Endothelial cell of umbilical vein (primary cell): ENCODE measurements around the gene NEIL3. TPM values are rescaled to one million over a fixed set of nuclear protein-coding genes. Genes with fewer than 3 reads are reported as not detected.

ENCODE experiments used
- BruUV-seq: library from RNA; stranded (reverse); fragments of 400-500 nt; replicated peaks from 2 replicates; lab custom pipeline; 2021; lab: Mats Ljungman, UMichigan
- CTCF ChIA-PET: fragments of 300-600, 350-600 bp; sonication (Branson Sonifier 250); formaldehyde crosslinking; loops from one replicate; lab custom pipeline; 2021; ENCODE audit warnings: antibody characterized with exemption, inconsistent platforms; lab: Charles Lee
- POLR2A ChIA-PET: fragments of 300-600, 350-600 bp; sonication (Branson Sonifier 250); formaldehyde crosslinking; loops from one replicate; lab custom pipeline; 2021; ENCODE audit warnings: antibody characterized with exemption, inconsistent platforms; lab: Charles Lee
- DNase-seq: peaks from one replicate; pipeline ENCODE4 v3.0.0-alpha.2; 2011; ENCODE audit warnings: low read depth, low spot score
- FAIRE-seq: peaks from 2 replicates; lab custom pipeline; 2011; peaks lifted over from hg19 to GRCh38; lab: Jason Lieb, UNC
- H2AFZ ChIP-seq: 2 replicates; pipeline ENCODE4 v1.6.0; 2012; ENCODE audit warnings: low read depth, low read length, control low read depth, inconsistent platforms
- H3K27ac ChIP-seq: 2 replicates; pipeline ENCODE4 v1.5.1; 2011; ENCODE audit warnings: low read depth, mild to moderate bottlenecking, control low read depth, low read length, moderate library complexity; ENCODE audit not compliant: insufficient read depth
- H3K27me3 ChIP-seq, 2 experiments: 2 replicates each; pipeline versions ENCODE4 v1.6.0 to v1.6.1; 2011; ENCODE audit warnings: low read length in 2 of 2, mixed read lengths in 1 of 2; ENCODE audit not compliant: control insufficient read depth in 2 of 2, insufficient read depth in 2 of 2
- H3K36me3 ChIP-seq, 2 experiments: 2 replicates in 1 of 2; 3 replicates in 1 of 2; pipeline ENCODE4 v1.5.1; 2011; ENCODE audit warnings: low read length in 2 of 2, mild to moderate bottlenecking in 1 of 2, moderate library complexity in 1 of 2; ENCODE audit not compliant: control insufficient read depth in 2 of 2, insufficient read depth in 2 of 2; ENCODE audit errors: extremely low read depth in 1 of 2
- H3K4me1 ChIP-seq: 3 replicates; pipeline ENCODE4 v1.5.1; 2011; ENCODE audit warnings: mild to moderate bottlenecking, low read length; ENCODE audit not compliant: control insufficient read depth, insufficient read depth; ENCODE audit errors: extremely low read depth
- H3K4me2 ChIP-seq: 2 replicates; pipeline ENCODE4 v1.6.1; 2011; ENCODE audit warnings: low read length, control low read depth, mixed read lengths; ENCODE audit not compliant: insufficient read depth
- H3K4me3 ChIP-seq, 3 experiments: fragments of 200-600 bp in 1 of 3; sonication (generic), shearing (Covaris generic) in 1 of 3; replicated peaks in 1 of 3; 2 replicates each; pipeline ENCODE4 v1.5.1; 2011 to 2016; ENCODE audit warnings: control low read depth in 3 of 3, low read length in 3 of 3, mild to moderate bottlenecking in 2 of 3, inconsistent platforms in 1 of 3, low read depth in 1 of 3, moderate library complexity in 1 of 3; ENCODE audit not compliant: insufficient read depth in 1 of 3
- H3K79me2 ChIP-seq: 2 replicates; pipeline ENCODE4 v1.6.0; 2012; ENCODE audit warnings: low read length, inconsistent platforms; ENCODE audit not compliant: control insufficient read depth, insufficient read depth
- H3K9ac ChIP-seq: replicated peaks from 2 replicates; pipeline ENCODE3; 2011; ENCODE audit warnings: low read length, control low read depth; ENCODE audit not compliant: insufficient read depth; ENCODE audit errors: extremely low read depth
- H3K9me1 ChIP-seq: replicated peaks from 3 replicates; pipeline ENCODE4 v1.6.0; 2011; ENCODE audit warnings: mild to moderate bottlenecking, low read length; ENCODE audit not compliant: control insufficient read depth, insufficient read depth; ENCODE audit errors: extremely low read depth
- H3K9me3 ChIP-seq: replicated peaks from 2 replicates; pipeline ENCODE4 v1.5.1; 2012; ENCODE audit warnings: low read length, inconsistent platforms; ENCODE audit not compliant: control insufficient read depth, insufficient read depth
- H4K20me1 ChIP-seq: replicated peaks from 2 replicates; pipeline ENCODE3; 2011; ENCODE audit warnings: mild to moderate bottlenecking, low read length; ENCODE audit not compliant: control insufficient read depth, insufficient read depth; ENCODE audit errors: extremely low read depth
- EZH2 ChIP-seq: IDR thresholded peaks from 2 replicates; pipeline ENCODE4 v1.6.1; 2012; ENCODE audit warnings: borderline replicate concordance, low read depth, mild to moderate bottlenecking, moderate library complexity, low read length, inconsistent platforms; ENCODE audit not compliant: severe bottlenecking
- FOS ChIP-seq: IDR thresholded peaks from 2 replicates; pipeline ENCODE4 v1.6.1; 2011; ENCODE audit warnings: mild to moderate bottlenecking, low read length, moderate library complexity, borderline replicate concordance; ENCODE audit not compliant: insufficient read depth
- GATA2 ChIP-seq: IDR thresholded peaks from 2 replicates; pipeline ENCODE4 v1.7.0; 2011; ENCODE audit warnings: low read depth, mild to moderate bottlenecking, moderate library complexity, mixed read lengths, low read length; ENCODE audit not compliant: insufficient read length, insufficient read depth
- JUN ChIP-seq: IDR thresholded peaks from 2 replicates; pipeline ENCODE4 v1.6.1; 2011; ENCODE audit warnings: borderline replicate concordance, low read depth; ENCODE audit not compliant: insufficient read length, insufficient read depth
- MAX ChIP-seq: IDR thresholded peaks from 2 replicates; pipeline ENCODE4 v1.6.1; 2011; ENCODE audit not compliant: insufficient read depth, insufficient read length
- MYC ChIP-seq: IDR thresholded peaks from one replicate; pipeline ENCODE4 v1.6.1; 2011; ENCODE audit warnings: mild to moderate bottlenecking, low read depth, low read length
- POLR2A ChIP-seq: IDR thresholded peaks from 2 replicates; pipeline ENCODE4 v1.6.1; 2012; ENCODE audit warnings: low read depth, mild to moderate bottlenecking, control low read depth, low read length
- POLR2AphosphoS5 ChIP-seq: IDR thresholded peaks from 2 replicates; pipeline ENCODE4 v1.6.1; 2012; ENCODE audit warnings: low read depth, mild to moderate bottlenecking, control low read depth, low read length, moderate library complexity; ENCODE audit not compliant: insufficient read depth
- dilution Hi-C: fragments of 300-500 bp; cut with MboI; formaldehyde crosslinking; loops from one replicate; pipeline ENCODE4 v1.15.0; 2019; ENCODE audit warnings: low sequenced_read_pairs; ENCODE audit not compliant: extremely low pct_ligation_motif_present
- intact Hi-C: fragments of 100-400 bp; cut with micrococcal nuclease; formaldehyde crosslinking; loops from one replicate; pipeline ENCODE4 v1.10.0; 2022
- polyA plus RNA-seq, 4 experiments: library from polyadenylated mRNA; depleted of rRNA in 3 of 4; stranded (reverse) in 3 of 4; unstranded in 1 of 4; fragments of >200 nt; gene quantifications; 2 replicates each; pipeline versions ENCODE4 v1.2.1 to v1.2.3, GENCODE V29; 2011 to 2012; ENCODE audit warnings: missing spikeins in 1 of 4
- total RNA-seq: library from RNA; stranded (reverse); gene quantifications from 2 replicates; pipeline ENCODE4 v1.2.3, GENCODE V29; 2021
- TF ChIP-seq, protein P1 (sequence below), 2 donors: IDR thresholded peaks; 1 replicate in 1 of 2; 2 replicates in 1 of 2; pipeline ENCODE4 v1.5.1; 2011; ENCODE audit warnings: low read length in 2 of 2, mild to moderate bottlenecking in 2 of 2, moderate library complexity in 2 of 2, control low read depth in 1 of 2, inconsistent platforms in 1 of 2, low read depth in 1 of 2; ENCODE audit not compliant: insufficient read depth in 1 of 2; ENCODE audit errors: extremely low read depth in 1 of 2

NEIL3 gene
- total and polyA plus RNA-seq, 2 donors (not counting 3 experiments of a cell fraction or from before 2014, with no cell fraction given), result 3.7 to 6.9 TPM

GRCh38 chr4:177266506-177266905 lies 43.2 kb upstream of the NEIL3 start:
- no TSS peak for BruUV-seq
- CTCF ChIA-PET, result no interaction called here
- H3K27ac ChIP-seq, result no peak overlapping the region

More at GRCh38 chr4:177266506-177266905, 43.2 kb upstream of the NEIL3 start:
- H3K9ac ChIP-seq, result no peak overlapping the region
- H3K79me2 ChIP-seq, result no peaks in the 10 kb centered on the region
- no peak overlapping the region for H3K4me2 ChIP-seq
- TF ChIP-seq EZH2 (no peak), POLR2AphosphoS5 (no peak), GATA2 (no peak), MYC (no peak), JUN (no peak), FOS (no peak), POLR2A (no peak), MAX (no peak)
- TF ChIP-seq, protein P1, sequence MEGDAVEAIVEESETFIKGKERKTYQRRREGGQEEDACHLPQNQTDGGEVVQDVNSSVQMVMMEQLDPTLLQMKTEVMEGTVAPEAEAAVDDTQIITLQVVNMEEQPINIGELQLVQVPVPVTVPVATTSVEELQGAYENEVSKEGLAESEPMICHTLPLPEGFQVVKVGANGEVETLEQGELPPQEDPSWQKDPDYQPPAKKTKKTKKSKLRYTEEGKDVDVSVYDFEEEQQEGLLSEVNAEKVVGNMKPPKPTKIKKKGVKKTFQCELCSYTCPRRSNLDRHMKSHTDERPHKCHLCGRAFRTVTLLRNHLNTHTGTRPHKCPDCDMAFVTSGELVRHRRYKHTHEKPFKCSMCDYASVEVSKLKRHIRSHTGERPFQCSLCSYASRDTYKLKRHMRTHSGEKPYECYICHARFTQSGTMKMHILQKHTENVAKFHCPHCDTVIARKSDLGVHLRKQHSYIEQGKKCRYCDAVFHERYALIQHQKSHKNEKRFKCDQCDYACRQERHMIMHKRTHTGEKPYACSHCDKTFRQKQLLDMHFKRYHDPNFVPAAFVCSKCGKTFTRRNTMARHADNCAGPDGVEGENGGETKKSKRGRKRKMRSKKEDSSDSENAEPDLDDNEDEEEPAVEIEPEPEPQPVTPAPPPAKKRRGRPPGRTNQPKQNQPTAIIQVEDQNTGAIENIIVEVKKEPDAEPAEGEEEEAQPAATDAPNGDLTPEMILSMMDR (IDR thresholded peaks at IDR 0.05; ENCODE audit: extremely low read depth in 1 of 2, insufficient read depth in 1 of 2, low read depth in 1 of 2, low read length in 2 of 2), result no peak
- POLR2A ChIA-PET, result no interaction called here
- intact Hi-C loops (no loop called here), dilution Hi-C loops (loop anchor here (25.0 kb wide), 1 partner anchor 396 kb away; no protein-coding TSS in a partner anchor)
- H4K20me1 ChIP-seq, result no peaks in the 10 kb centered on the region
- no peak overlapping the region for H3K4me3 ChIP-seq
- DNase-seq (no peak), FAIRE-seq (no peak)
- H3K9me1 ChIP-seq, result no peaks in the 10 kb centered on the region
- no peaks in the 10 kb centered on the region for H3K4me1 ChIP-seq
- H3K9me3 ChIP-seq, result no peaks in the 10 kb centered on the region
- H2AFZ ChIP-seq, result no peak overlapping the region
- no peaks in the 10 kb centered on the region for H3K36me3 ChIP-seq
- H3K27me3 ChIP-seq, result no peaks in the 10 kb centered on the region
